Hepatocyte (in vitro differentiated cells): Measurements from ENCODE around the gene TTYH2.

Source experiments
- EZH2 ChIP-seq: fragments of 200-600 bp; sonication (generic); IDR thresholded peaks from 2 replicates; pipeline ENCODE4 v1.6.1; 2016; ENCODE audit warnings: antibody characterized with exemption, mild to moderate bottlenecking, borderline replicate concordance
- TF ChIP-seq, protein P1 (sequence below): fragments of 200-600 bp; sonication (generic); IDR thresholded peaks from 2 replicates; pipeline ENCODE4 v1.5.1; 2016; ENCODE audit warnings: antibody characterized with exemption, mild to moderate bottlenecking; ENCODE audit not compliant: poor library complexity

DNA sequence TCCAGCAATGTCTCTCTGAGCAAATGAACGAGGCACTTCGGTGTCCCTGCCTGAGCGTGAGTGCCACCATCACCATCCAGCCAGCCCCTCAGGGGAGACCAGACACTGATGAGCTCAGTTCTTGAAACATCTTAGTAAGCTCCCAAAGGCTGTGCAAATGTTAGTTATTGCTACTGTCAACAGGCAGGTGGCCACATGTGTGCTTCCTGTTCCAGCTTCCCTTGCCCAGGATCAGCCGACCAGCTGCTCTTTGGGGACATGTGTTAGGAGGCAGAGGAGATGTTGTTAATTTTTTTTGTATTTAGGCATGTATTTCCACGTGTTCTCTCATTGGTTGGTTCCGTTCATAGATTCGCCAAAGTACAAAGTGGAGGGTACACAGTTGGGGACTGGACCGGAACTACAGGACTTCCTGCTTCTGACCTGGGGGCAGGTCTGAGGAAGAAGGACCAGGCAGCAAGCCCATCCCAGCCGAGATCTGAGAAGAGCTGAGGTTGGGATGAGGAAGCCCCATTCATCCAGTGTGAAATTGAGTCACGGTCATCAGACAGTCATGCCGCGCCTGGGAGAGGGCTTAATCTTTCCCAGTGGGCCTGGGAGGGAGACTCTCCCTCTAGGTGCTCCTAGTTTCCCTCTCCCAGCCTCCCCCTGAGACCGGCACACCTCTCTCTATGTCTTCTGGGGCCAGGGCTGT, 3.8 kb downstream of the TTYH2 start:
- TF ChIP-seq, protein P1, sequence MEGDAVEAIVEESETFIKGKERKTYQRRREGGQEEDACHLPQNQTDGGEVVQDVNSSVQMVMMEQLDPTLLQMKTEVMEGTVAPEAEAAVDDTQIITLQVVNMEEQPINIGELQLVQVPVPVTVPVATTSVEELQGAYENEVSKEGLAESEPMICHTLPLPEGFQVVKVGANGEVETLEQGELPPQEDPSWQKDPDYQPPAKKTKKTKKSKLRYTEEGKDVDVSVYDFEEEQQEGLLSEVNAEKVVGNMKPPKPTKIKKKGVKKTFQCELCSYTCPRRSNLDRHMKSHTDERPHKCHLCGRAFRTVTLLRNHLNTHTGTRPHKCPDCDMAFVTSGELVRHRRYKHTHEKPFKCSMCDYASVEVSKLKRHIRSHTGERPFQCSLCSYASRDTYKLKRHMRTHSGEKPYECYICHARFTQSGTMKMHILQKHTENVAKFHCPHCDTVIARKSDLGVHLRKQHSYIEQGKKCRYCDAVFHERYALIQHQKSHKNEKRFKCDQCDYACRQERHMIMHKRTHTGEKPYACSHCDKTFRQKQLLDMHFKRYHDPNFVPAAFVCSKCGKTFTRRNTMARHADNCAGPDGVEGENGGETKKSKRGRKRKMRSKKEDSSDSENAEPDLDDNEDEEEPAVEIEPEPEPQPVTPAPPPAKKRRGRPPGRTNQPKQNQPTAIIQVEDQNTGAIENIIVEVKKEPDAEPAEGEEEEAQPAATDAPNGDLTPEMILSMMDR, result no peak
- TF ChIP-seq EZH2, result no peak
